ENCODE measurements around the gene TPSAB1.
"Not testable (repeated sequence)": the region's sequence is repeated elsewhere in the genome, so short reads cannot be mapped to it uniquely, and the experiment has no call there.

The TPSAB1 gene

DNA sequence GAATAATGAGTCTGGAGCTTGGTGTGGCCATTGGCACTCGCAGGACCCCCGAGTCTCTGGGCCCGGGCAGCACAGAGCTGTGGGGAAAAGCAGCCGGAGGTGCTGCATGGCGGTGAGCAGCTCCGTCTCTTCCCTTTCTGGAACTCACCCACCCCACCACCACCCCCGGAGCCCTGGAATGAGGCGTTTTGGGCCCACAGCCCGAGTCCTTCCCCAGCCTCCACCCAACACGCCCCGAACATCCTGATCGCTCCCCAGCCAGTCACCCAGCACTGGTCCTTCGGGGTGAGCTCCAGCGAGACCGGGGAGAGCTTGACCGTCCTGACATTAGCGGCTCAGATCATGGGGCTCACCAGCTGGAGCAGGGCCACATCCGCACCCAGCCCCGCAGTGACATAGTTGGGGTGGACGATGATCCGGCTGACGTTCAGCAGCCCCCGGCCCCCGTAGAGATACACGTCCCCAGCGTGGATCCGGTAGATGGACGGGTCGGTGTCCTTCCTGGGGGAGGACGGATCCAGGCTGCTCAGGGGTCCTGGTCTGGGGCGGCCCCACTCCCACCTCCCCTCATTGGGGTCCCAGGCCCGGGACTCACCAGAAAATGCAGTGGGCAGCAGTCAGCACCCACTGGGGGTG is 21.8 kb downstream of the TPSAB1 start:
- TF ChIP-seq, protein P1, sequence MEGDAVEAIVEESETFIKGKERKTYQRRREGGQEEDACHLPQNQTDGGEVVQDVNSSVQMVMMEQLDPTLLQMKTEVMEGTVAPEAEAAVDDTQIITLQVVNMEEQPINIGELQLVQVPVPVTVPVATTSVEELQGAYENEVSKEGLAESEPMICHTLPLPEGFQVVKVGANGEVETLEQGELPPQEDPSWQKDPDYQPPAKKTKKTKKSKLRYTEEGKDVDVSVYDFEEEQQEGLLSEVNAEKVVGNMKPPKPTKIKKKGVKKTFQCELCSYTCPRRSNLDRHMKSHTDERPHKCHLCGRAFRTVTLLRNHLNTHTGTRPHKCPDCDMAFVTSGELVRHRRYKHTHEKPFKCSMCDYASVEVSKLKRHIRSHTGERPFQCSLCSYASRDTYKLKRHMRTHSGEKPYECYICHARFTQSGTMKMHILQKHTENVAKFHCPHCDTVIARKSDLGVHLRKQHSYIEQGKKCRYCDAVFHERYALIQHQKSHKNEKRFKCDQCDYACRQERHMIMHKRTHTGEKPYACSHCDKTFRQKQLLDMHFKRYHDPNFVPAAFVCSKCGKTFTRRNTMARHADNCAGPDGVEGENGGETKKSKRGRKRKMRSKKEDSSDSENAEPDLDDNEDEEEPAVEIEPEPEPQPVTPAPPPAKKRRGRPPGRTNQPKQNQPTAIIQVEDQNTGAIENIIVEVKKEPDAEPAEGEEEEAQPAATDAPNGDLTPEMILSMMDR (conservative IDR thresholded peaks at IDR 0.05) = no peak
- no peak overlapping the region for H3K27ac ChIP-seq

DNA sequence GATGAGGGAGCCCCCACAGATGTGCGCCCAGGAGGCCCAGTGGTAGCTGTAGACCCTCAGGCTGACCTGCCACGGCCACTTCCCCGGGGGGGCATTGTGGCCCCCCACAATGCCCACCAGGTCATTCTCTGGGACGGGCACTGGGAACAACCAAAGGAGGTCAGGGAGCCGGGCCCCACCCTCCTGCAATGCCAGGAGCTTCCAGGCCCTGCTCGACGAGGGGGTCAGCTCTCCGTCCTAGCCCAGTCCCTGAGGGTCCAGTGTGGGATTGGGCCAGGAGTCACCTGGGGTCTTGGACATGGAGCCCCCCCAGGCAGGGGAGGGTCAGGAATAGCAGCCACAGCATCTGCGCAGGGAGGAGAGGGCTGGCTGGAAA is 22.3 kb downstream of the TPSAB1 start:
- TF ChIP-seq, protein P1 (conservative IDR thresholded peaks at IDR 0.05) = no peak
- H3K27ac ChIP-seq = no peak overlapping the region

DNA sequence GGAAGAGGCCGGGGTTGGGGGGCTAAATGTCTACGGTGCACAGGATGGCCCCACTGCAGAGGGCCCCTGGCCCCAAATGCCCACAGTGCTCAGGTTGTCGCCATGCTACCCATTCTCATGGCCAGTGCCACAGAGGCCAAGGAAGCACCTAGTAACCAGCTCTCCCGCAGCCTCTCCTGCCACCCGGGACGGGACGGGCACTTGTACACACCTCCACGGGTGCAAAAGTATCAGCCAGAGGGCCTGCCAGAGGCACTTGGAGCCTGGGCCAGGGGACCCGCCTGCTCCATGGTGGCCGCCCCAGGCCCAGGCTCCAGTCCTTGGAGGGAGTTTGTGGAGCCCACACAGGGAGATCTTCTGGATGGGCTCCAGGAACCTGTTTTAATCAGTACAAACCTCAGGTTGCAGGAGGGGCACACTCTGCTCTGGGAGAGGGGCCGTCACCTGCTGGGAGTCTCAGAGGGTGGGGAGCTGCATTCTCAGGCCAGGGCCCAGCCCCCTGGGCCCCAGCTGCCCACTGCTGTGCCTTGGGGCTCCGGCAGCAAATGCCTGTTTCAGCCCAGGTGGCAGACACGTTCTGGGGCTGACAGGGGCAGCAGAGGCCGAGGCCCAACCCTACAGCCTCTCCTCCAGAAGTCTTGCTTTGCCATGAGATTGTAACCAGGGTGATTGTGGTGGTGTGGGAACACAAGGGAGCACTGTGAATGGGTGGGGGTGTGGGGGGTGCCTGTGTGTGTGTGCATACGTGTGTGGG is 23.3 kb downstream of the TPSAB1 start:
- TF ChIP-seq, protein P1 (conservative IDR thresholded peaks at IDR 0.05) = no peak
- no peak overlapping the region for H3K27ac ChIP-seq

DNA sequence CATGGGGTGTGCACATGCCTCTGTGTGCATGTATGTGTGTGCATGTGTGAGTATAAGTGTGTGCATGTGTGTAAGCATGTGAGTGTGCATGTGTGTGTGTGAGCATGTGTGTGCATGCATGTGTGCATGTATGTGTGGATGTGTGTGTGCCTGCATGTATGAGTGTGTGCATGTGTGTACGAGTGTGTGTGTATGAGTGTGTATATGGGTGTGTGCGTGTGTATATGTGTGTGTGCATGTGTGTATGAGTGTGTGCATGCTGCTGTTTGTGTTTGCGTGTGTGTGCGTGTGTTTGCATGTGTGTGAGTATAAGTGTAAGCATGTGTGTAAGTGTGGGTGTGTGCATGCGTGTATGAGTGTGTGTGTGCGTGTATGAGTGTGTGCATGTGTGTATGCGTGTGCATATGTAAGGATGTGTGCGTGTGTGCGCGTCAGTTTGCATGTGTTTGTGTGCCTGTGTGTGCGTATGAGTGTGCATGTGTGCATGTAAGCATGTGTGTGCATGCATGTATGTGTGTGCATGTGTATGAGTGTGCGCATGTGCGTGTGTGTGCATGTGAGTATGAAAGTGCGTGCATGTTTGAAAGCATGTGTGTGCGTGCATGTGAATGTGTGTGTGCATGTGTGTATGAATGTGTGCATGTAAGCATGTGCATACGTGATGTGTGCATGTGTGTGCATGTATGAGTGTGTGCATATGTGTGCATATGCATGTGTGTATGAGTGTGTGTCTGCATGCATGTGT is 24.0 kb downstream of the TPSAB1 start:
- TF ChIP-seq, protein P1 (conservative IDR thresholded peaks at IDR 0.05) = no peak
- H3K27ac ChIP-seq = no peak overlapping the region

DNA sequence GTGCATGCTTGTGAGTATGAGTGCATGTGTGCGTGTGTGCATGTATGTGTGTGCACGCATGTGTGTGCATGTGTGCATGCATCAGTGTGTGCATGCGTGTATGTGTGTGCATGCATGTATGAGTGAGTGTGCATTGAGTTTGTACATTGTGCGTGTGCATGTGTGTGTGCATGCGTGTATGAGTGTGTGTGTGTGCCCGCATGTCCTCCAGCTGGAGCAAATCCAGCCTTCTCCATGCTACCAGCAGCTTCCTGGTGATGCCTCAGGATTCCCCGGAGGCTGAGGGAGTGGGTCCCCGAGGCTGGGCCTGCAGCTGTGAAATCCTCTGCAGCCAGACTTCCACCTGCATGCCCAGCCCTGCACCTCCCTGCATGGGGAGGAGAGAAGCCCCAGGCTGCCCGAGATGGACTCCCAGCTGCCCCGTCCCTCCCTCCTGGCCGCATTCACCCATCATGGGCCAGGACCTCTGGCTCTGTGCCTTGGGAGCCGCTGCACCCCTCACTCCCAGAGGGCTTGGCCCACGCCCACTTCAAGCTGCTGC is 24.7 kb downstream of the TPSAB1 start:
- H3K27ac ChIP-seq = no peak overlapping the region
- TF ChIP-seq, protein P1 (conservative IDR thresholded peaks at IDR 0.05) = no peak

DNA sequence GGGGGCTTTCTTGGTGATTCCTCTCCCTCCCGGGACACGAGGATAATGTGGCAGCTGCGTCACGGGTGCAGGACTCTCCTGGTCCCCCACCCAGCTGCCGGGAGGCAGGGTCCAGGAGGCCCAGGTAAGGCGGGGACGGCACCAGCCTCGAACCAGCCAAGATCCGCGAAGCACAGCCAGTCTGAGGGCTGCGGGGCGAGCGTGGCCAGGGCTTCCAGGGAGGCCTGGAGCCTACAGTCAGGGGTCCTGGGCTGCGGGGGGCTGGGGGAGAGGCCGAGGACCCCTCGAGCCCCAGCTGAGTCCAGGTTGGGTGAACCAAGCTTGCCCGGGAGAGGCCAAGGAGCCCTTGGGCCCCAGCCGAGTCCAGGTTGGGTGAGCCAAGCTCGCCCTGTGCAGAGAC is 25.3 kb downstream of the TPSAB1 start:
- TF ChIP-seq, protein P1 (conservative IDR thresholded peaks at IDR 0.05) = no peak

DNA sequence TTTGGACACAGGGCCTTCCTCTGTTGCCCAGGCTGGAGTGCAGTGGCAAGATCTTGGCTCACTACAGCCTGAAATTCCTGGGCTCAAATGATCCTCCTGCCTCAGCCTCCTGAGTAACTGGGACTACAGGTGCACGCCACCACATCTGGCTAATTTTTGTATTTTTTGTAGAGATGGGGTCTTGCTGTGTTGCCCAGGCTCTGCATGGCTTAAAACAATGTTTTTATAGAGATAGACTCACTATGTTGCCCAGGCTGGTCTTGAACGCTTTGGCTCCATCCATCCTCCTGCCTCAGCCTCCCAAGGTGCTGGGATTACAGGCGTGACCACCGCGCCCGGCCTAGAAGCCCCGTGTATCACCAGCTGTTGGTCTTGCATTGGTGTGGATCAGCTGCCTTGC is 28.9 kb downstream of the TPSAB1 start:
- not testable (repeated sequence) for H3K27ac ChIP-seq

More for the DNA sequence above, 25.3 kb downstream of the TPSAB1 start:
- no peak overlapping the region for H3K27ac ChIP-seq

Measured in VCaP (cell line).